Kidney tubule cell (primary cell): ENCODE measurements around the gene DYNC1H1.
"Not testable (repeated sequence)": the region's sequence is repeated elsewhere in the genome, so short reads cannot be mapped to it uniquely, and the experiment has no call there.

Experiments
- DNase-seq: peaks from one replicate; pipeline ENCODE4 v3.0.0-alpha.2; 2018; ENCODE audit warnings: low spot score

DYNC1H1 gene

DNA sequence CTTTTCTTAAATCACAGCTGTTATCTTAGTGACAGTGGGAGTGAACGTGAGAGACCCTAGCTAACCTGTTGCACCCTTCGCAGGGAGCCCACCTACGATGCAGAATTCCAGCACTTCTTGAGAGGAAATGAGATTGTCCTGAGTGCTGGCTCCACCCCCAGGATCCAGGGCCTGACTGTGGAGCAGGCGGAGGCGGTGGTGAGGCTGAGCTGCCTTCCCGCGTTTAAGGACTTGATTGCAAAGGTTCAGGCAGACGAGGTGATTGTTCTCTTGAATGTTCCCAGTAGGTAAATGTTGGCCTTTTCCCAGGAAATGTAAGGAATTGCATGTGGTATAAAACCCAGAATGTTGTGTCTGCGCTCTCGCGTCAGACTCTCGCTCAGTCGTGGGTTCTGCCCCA lies 75.8 kb downstream of the DYNC1H1 start:
- no peak for DNase-seq

DNA sequence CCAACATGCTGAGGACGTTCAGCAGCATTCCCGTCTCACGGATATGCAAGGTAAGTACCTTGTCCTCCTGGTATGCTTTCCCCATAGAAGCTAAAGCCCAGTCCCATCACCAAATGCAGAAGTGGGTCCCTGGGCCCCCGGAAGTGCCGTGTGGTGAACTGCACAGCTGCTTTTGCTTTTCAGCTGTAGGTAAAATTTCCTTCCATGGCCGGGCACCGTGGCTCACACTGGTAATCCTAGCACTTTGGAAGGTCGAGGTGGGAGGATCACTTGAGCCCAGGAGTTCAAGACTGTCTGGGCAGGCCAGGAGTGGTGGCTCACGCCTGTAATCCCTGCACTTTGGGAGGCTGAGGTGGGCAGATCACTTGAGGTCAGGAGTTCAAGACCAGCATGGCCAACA lies 78.3 kb downstream of the DYNC1H1 start:
- DNase-seq = no peak

- DNase-seq = no peak
These were observed 79.1 kb downstream of the DYNC1H1 start for GRCh38 chr14:102043251-102044025.

DNA sequence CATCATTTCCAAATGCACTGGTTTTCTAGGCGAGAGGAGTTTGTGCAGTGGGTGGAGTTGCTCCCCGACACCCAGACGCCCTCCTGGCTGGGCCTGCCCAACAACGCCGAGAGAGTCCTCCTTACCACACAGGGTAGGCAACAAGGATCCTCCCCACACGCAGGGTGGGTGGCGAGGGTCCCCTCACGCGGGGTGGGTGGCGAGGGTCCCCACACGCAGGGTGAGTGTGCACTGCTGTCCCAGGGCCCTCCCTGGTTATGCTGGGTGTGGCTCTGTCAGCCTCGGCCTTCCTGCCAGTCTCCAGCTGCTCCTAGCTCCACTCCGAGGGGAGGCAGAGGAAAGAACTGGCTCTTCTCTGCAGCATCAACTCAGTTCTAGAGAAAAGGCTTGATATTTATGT lies 80.2 kb downstream of the DYNC1H1 start:
- DNase-seq = no peak

- peak; percentile 60 for DNase-seq
These were observed 82.2 kb downstream of the DYNC1H1 start for GRCh38 chr14:102046337-102047278.

DNA sequence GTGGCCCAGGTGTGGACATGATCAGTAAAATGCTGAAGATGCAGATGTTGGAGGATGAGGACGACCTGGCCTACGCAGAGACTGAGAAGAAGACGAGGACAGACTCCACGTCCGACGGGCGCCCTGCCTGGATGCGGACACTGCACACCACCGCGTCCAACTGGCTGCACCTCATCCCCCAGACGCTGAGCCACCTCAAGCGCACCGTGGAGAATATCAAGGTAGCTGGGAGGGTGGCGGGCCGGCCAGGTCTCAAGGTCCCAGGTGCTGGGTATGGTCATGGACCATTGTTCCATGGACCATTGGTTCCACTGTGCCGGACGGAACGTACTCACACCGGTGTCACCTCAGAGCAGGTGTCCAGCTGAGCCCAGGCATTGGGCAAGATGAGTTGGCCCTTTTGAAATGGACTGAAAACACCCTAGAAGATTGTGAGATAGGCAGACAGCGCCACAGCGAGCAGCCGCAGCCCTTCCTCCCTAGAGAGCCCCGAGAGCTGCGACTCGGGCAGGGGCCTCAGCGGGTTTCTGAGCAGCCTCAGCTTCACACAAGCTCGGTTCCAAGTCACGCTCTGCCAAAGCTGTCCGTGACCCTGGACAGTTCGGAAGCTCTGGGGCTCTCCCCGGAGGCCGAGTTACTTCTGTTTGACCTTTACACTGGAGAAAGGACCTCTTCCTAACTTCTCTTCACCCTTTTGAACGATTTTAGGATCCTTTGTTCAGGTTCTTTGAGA lies 83.6 kb downstream of the DYNC1H1 start:
- DNase-seq = no peak

- DNase-seq = no peak
These were observed 85.1 kb downstream of the DYNC1H1 start for GRCh38 chr14:102049258-102050025.

DNA sequence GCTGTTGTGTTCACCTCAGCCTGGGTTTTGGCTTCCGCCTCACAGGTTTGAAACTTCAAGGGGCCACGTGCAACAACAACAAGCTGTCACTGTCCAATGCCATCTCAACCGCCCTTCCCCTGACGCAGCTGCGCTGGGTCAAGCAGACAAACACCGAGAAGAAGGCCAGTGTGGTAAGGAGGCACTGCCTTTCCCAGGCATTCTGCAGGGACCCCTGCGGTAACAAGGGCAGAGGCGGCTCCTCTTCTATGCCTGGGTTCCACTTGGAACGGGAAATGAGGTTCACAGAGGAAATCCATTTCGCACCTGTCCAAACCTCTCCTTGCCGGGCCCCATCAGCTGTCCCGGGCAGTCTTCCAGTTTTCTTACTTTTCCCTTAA lies 85.6 kb downstream of the DYNC1H1 start:
- no peak for DNase-seq

DNA sequence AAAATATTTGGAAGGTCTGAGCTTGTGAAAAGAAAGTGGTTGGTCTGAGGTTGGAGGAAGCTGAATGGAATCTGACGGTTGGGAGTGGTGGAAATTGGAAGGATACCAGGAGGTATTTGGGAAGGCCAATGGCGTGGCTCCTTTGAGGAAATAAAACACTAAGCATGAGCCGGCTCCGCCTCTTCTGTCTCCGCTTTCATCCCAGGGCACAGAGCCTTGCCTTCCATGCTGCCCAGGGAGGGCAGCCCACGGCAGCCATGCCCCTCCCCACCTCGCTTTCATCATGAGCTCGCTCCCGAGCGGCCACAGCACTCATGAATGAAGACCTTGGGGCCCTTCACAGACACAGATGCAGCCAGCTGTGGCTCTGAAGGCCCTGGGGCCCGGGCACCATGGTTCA lies 86.3 kb downstream of the DYNC1H1 start:
- DNase-seq = no peak

- no peak for DNase-seq
These were observed 88.1 kb downstream of the DYNC1H1 start for GRCh38 chr14:102052522-102052921.

GRCh38 chr14:102055181-102055901 lies 91.0 kb downstream of the DYNC1H1 start:
- DNase-seq = peak; percentile 32

DNA sequence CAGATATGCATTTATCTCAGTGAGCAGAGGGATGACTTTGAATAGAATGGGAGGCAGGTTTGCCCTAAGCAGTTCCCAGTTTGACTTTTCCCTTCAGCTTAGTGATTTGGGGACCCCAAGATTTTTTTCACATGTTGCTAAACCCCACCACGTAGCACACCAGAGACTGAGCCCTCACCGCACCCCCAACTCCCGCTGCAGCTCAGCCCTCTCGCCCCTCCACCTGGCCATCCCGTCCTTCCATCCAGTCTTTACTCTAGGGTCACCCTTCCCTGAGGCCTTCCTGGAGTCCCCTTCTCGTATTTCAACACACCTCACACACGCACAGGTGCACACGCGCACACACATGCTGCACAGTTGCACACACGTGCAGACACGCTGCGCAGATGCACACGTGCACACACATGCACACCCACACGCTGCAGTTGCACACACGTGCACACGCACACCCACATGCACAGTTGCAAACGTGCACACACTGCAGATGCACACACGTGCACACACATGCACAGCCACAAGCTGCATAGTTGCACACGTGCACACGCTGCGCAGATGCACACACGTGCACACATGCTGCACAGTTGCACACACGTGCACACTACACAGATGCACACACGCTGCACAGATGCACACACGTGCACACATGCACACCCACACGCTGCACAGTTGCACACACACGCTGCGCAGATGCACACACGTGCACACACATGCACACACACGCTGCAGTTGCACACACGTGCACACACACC lies 92.5 kb downstream of the DYNC1H1 start:
- no peak for DNase-seq

GRCh38 chr14:102057480-102058114 lies 93.2 kb downstream of the DYNC1H1 start:
- no peak for DNase-seq

DNA sequence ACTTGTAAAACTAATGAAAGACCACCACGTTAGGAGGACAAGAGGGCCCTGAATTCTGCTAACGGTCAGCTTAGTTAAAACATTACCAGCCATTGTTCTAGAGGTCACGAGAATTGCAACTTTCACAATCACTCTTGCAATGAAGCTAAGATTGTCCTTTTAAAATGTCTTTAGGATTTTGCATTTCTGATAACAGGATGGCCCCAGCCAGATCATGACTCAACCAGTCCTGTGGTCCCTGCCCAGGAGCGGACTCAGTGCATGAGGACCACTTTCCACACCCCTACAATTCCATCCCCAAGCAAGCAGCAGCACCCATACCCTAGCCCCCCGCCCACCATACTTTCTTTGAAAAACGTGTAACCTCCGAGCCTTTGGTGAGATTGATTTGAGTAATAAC lies 93.8 kb downstream of the DYNC1H1 start:
- DNase-seq = no peak

- DNase-seq = no peak
These were observed 94.6 kb downstream of the DYNC1H1 start for GRCh38 chr14:102058961-102059360.

DNA sequence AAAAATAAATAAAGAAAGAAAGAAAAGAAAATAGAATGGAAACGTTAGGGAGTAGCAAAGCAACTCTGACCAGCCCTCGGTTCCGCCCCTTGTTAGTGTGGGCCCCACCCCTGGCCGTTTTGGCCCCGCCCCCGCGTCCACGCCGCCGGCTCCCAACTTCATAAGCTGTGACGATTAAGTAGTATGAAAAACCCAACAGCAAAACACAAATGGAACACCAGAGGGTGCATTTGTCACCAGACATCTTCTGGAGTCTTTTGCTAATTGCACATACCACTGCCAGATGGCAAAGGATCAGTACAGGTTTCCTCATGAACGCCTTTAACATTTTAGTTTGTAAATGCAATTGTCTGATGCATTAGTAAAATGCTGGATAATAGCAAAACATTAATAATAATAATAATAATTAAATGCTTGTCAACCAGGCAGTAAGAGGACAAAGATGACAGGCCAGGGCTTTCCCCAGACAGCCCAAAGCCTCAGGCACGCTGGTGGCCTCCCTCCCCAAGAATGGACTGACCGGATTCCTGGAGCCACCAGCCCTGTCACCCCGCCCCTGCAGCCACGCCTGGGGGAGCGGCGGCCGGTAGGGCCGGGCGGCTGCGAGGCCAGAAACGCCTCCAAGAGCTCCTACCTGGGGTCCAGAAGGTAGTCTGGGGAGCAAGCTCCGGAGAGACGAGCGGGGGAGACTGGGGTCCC lies 98.9 kb downstream of the DYNC1H1 start:
- peak; percentile 87 for DNase-seq

- no peak for DNase-seq
These were observed 99.5 kb downstream of the DYNC1H1 start for GRCh38 chr14:102063808-102064429.

DNA sequence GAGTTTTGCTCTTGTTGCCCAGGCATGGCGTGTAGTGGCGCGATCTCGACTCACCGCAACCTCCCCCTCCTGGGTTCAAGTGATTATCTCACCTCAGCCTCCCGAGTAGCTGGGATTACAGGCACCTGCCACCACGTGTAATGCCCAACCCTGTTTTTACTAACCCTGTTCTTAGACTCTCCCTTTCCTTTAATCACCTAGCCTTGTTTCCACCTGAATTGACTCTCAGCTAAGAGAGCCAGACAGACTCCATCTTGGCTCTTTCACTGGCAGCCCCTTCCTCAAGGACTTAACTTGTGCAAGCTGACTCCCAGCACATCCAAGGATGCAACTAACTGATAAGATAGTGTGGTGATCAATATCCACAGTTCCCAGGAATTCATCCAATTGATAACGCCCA lies 100.2 kb downstream of the DYNC1H1 start:
- DNase-seq = not testable (repeated sequence)

GRCh38 chr14:102066041-102066451 lies 101.7 kb downstream of the DYNC1H1 start:
- DNase-seq = no peak
